ENCODE results near the gene NSL1.

The NSL1 gene

GRCh38 chr1:212702672-212703071, 88.9 kb downstream of the NSL1 start:
- no peak for TF ChIP-seq POLR2A (IDR thresholded peaks at IDR 0.05; ENCODE audit: extremely low read depth, insufficient read length)
- TF ChIP-seq MAX (IDR thresholded peaks at IDR 0.05; ENCODE audit: low read depth, low read length) = no peak
- TF ChIP-seq MYC (IDR thresholded peaks at IDR 0.05; ENCODE audit: low read depth, low read length) = no peak
- TF ChIP-seq CTCF (IDR thresholded peaks at IDR 0.05; ENCODE audit: low read depth, low read length) = no peak
- H3K4me3 ChIP-seq (ENCODE audit: low read depth, low read length) = no peak overlapping the region
- no peak for DNase-seq (ENCODE audit: low read depth)

- DNase-seq (ENCODE audit: low read depth) = no peak
- TF ChIP-seq CTCF (IDR thresholded peaks at IDR 0.05; ENCODE audit: low read depth, low read length) (no peak), MYC (IDR thresholded peaks at IDR 0.05; ENCODE audit: low read depth, low read length) (no peak), MAX (IDR thresholded peaks at IDR 0.05; ENCODE audit: low read depth, low read length) (no peak), POLR2A (IDR thresholded peaks at IDR 0.05; ENCODE audit: extremely low read depth, insufficient read length) (no peak)
- H3K4me3 ChIP-seq (ENCODE audit: low read depth, low read length) = no peak overlapping the region
Observed at GRCh38 chr1:212701910-212702309, 89.7 kb downstream of the NSL1 start.

GRCh38 chr1:212700892-212701819, 90.4 kb downstream of the NSL1 start:
- DNase-seq (ENCODE audit: low read depth) = peak; percentile 90

GRCh38 chr1:212700223-212700891, 91.2 kb downstream of the NSL1 start:
- peak overlapping the region; percentile 38 for H3K4me3 ChIP-seq (ENCODE audit: low read depth, low read length)
- TF ChIP-seq CTCF (IDR thresholded peaks at IDR 0.05; ENCODE audit: low read depth, low read length) = no peak
- no peak for TF ChIP-seq MAX (IDR thresholded peaks at IDR 0.05; ENCODE audit: low read depth, low read length)
- no peak; the same call in 1 of the 2 replicates for TF ChIP-seq MYC (IDR thresholded peaks at IDR 0.05; ENCODE audit: low read depth, low read length)
- TF ChIP-seq POLR2A (IDR thresholded peaks at IDR 0.05; ENCODE audit: extremely low read depth, insufficient read length) = no peak

More at GRCh38 chr1:212700892-212701819, 90.4 kb downstream of the NSL1 start:
- TF ChIP-seq MYC (IDR thresholded peaks at IDR 0.05; ENCODE audit: low read depth, low read length) = peak; percentile 71; the same call in 1 of the 2 replicates
- peak; percentile 16 for TF ChIP-seq POLR2A (IDR thresholded peaks at IDR 0.05; ENCODE audit: extremely low read depth, insufficient read length)
- TF ChIP-seq MAX (IDR thresholded peaks at IDR 0.05; ENCODE audit: low read depth, low read length) = peak; percentile 68
- peak; percentile 2 for TF ChIP-seq CTCF (IDR thresholded peaks at IDR 0.05; ENCODE audit: low read depth, low read length)
- peak overlapping the region; percentile 38 for H3K4me3 ChIP-seq (ENCODE audit: low read depth, low read length)

GRCh38 chr1:212699625-212700222, 91.9 kb downstream of the NSL1 start, which contains the start of gene BATF3:
BATF3 (minus strand) TSS chr1:212699840; CDS start chr1:212699762, 78 bp downstream.
- DNase-seq (ENCODE audit: low read depth) = peak; percentile 72
- H3K4me3 ChIP-seq (ENCODE audit: low read depth, low read length) = peak within 1 kb of the TSS; percentile 40
- TF ChIP-seq CTCF (IDR thresholded peaks at IDR 0.05; ENCODE audit: low read depth, low read length) (no peak), MYC (IDR thresholded peaks at IDR 0.05; ENCODE audit: low read depth, low read length) (no peak; the same call in 1 of the 2 replicates), MAX (IDR thresholded peaks at IDR 0.05; ENCODE audit: low read depth, low read length) (no peak), POLR2A (IDR thresholded peaks at IDR 0.05; ENCODE audit: extremely low read depth, insufficient read length) (no peak)

More at GRCh38 chr1:212700223-212700891, 91.2 kb downstream of the NSL1 start:
- peak; percentile 62 for DNase-seq (ENCODE audit: low read depth)

All from NB4 (cell line).